ENCODE results near the gene SLC6A8.

SLC6A8 gene

GRCh38 chrX:153657161-153657560 is 30.6 kb upstream of the SLC6A8 start:
- no peak overlapping the region for H3K4me3 ChIP-seq (ENCODE audit: low read length)
- TF ChIP-seq ZNF274 (IDR thresholded peaks at IDR 0.05; ENCODE audit: low read depth, low read length): no peak

GRCh38 chrX:153659268-153659667 is 28.5 kb upstream of the SLC6A8 start:
- H3K4me3 ChIP-seq (ENCODE audit: low read length): no peak overlapping the region
- no peak for TF ChIP-seq ZNF274 (IDR thresholded peaks at IDR 0.05; ENCODE audit: low read depth, low read length)

GRCh38 chrX:153662266-153662665 is 25.5 kb upstream of the SLC6A8 start:
- no peak overlapping the region for H3K4me3 ChIP-seq (ENCODE audit: low read length)
- TF ChIP-seq ZNF274 (IDR thresholded peaks at IDR 0.05; ENCODE audit: low read depth, low read length): no peak

- H3K4me3 ChIP-seq (ENCODE audit: low read length): no peak overlapping the region
- TF ChIP-seq ZNF274 (IDR thresholded peaks at IDR 0.05; ENCODE audit: low read depth, low read length): no peak
These were observed 21.9 kb upstream of the SLC6A8 start for GRCh38 chrX:153665726-153666306.

GRCh38 chrX:153667281-153667955 is 20.3 kb upstream of the SLC6A8 start:
- TF ChIP-seq ZNF274 (IDR thresholded peaks at IDR 0.05; ENCODE audit: low read depth, low read length): no peak
- H3K4me3 ChIP-seq (ENCODE audit: low read length): no peak overlapping the region

GRCh38 chrX:153667956-153668396 is 19.8 kb upstream of the SLC6A8 start:
- TF ChIP-seq ZNF274 (IDR thresholded peaks at IDR 0.05; ENCODE audit: low read depth, low read length): no peak
- H3K4me3 ChIP-seq (ENCODE audit: low read length): no peak overlapping the region

GRCh38 chrX:153668423-153669173 is 19.1 kb upstream of the SLC6A8 start:
- no peak for TF ChIP-seq ZNF274 (IDR thresholded peaks at IDR 0.05; ENCODE audit: low read depth, low read length)
- H3K4me3 ChIP-seq (ENCODE audit: low read length): no peak overlapping the region

GRCh38 chrX:153669174-153669890 is 18.4 kb upstream of the SLC6A8 start:
- TF ChIP-seq ZNF274 (IDR thresholded peaks at IDR 0.05; ENCODE audit: low read depth, low read length): no peak
- no peak overlapping the region for H3K4me3 ChIP-seq (ENCODE audit: low read length)

GRCh38 chrX:153669901-153670731 is 17.6 kb upstream of the SLC6A8 start:
- TF ChIP-seq ZNF274 (IDR thresholded peaks at IDR 0.05; ENCODE audit: low read depth, low read length): no peak
- no peak overlapping the region for H3K4me3 ChIP-seq (ENCODE audit: low read length)

GRCh38 chrX:153670748-153671588 is 16.8 kb upstream of the SLC6A8 start:
- H3K4me3 ChIP-seq (ENCODE audit: low read length): no peak overlapping the region
- no peak for TF ChIP-seq ZNF274 (IDR thresholded peaks at IDR 0.05; ENCODE audit: low read depth, low read length)

GRCh38 chrX:153671589-153672530 is 15.9 kb upstream of the SLC6A8 start:
- no peak for TF ChIP-seq ZNF274 (IDR thresholded peaks at IDR 0.05; ENCODE audit: low read depth, low read length)
- no peak overlapping the region for H3K4me3 ChIP-seq (ENCODE audit: low read length)
